Body of pancreas (tissue), 4 donors: ENCODE data around the gene OCRL.

Experiments used
- POLR2A ChIP-seq, 3 donors: fragments of 450-650 bp; IDR thresholded peaks; one replicate each; pipeline ENCODE4 v1.6.1; 2016; ENCODE audit warnings: antibody characterized with exemption in 3 of 3, mild to moderate bottlenecking in 2 of 3
- TF ChIP-seq, protein P1 (sequence below), 7 experiments: fragments of 450-650 bp in 4 of 7; fragments of 200-600 bp in 3 of 7; sonication (generic) in 3 of 7; IDR thresholded peaks; one replicate each; pipeline ENCODE4 v1.5.1; 2016 to 2019; ENCODE audit warnings: antibody characterized with exemption in 7 of 7

DNA sequence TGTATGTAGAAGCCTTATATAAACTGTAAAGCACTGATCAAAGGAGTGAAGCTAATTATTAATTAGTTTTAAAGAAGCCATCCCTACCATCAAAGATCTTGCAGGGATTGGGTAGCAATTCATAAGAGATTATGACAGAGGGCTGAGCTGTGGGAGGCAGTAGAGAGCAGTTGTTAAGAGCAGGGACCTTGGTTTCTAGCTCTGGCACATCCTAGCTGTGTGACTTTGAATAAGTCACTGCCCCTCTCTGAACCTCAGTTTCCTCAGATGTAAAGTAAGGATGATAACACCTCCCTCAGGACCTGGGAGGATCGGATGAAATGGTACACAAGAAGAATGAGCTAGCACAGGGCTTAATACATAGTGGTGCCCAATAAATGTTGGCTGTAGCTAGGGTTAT lies 69.3 kb downstream of the OCRL start:
- TF ChIP-seq, protein P1, sequence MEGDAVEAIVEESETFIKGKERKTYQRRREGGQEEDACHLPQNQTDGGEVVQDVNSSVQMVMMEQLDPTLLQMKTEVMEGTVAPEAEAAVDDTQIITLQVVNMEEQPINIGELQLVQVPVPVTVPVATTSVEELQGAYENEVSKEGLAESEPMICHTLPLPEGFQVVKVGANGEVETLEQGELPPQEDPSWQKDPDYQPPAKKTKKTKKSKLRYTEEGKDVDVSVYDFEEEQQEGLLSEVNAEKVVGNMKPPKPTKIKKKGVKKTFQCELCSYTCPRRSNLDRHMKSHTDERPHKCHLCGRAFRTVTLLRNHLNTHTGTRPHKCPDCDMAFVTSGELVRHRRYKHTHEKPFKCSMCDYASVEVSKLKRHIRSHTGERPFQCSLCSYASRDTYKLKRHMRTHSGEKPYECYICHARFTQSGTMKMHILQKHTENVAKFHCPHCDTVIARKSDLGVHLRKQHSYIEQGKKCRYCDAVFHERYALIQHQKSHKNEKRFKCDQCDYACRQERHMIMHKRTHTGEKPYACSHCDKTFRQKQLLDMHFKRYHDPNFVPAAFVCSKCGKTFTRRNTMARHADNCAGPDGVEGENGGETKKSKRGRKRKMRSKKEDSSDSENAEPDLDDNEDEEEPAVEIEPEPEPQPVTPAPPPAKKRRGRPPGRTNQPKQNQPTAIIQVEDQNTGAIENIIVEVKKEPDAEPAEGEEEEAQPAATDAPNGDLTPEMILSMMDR (IDR thresholded peaks at IDR 0.05) = no peak
- TF ChIP-seq POLR2A (IDR thresholded peaks at IDR 0.05) = no peak
